Upper lobe of left lung (tissue), 6 donors: ENCODE measurements around the gene FCN1. TPM values are rescaled to one million over a fixed set of nuclear protein-coding genes. Genes with fewer than 3 reads are reported as not detected.
A peak's percentile ranks its signal among the peaks of the same experiment; 100 is the strongest.

Source experiments
- ATAC-seq, 2 donors: fragments of 200-7000 bp; cut with Tn5 transposase; one replicate each; pipeline ENCODE4 v1.9.1; 2022; ENCODE audit warnings: mild to moderate bottlenecking in 2 of 2, moderate library complexity in 2 of 2; ENCODE audit not compliant: low FRiP score in 2 of 2
- DNase-seq, 2 donors: peaks; one replicate each; pipeline ENCODE4 v3.0.0-alpha.2; 2019 to 2020
- H3K27ac ChIP-seq, 4 donors: fragments of 200-600 bp; sonication (generic); one replicate each; pipeline ENCODE4 v1.5.1; 2016 to 2019
- H3K27me3 ChIP-seq, 4 donors: fragments of 200-600 bp; sonication (generic); one replicate each; pipeline ENCODE4 v1.5.1; 2017 to 2019
- H3K36me3 ChIP-seq, 4 donors: fragments of 200-600 bp; sonication (generic); one replicate each; pipeline ENCODE4 v1.5.1; 2016 to 2019
- H3K4me1 ChIP-seq, 4 donors: fragments of 200-600 bp; sonication (generic); one replicate each; pipeline ENCODE4 v1.5.1; 2018 to 2019
- H3K4me3 ChIP-seq, 4 donors: fragments of 200-600 bp; sonication (generic); one replicate each; pipeline ENCODE4 v1.5.1; 2017 to 2019; ENCODE audit warnings: mild to moderate bottlenecking in 2 of 4, moderate library complexity in 1 of 4
- H3K9me3 ChIP-seq, 4 donors: fragments of 200-600 bp; sonication (generic); one replicate each; pipeline ENCODE4 v1.5.1; 2018 to 2019
- CTCF ChIP-seq, 6 experiments: fragments of 450-650 bp in 4 of 6; fragments of 200-600 bp in 2 of 6; sonication (generic) in 2 of 6; IDR thresholded peaks; one replicate each; pipeline ENCODE4 v1.5.1; 2016 to 2019; ENCODE audit warnings: antibody characterized with exemption in 6 of 6
- EP300 ChIP-seq, 4 donors: sonication (generic); formaldehyde crosslinking; IDR thresholded peaks; one replicate each; pipeline ENCODE4 v1.5.1; 2017; ENCODE audit warnings: antibody characterized with exemption in 4 of 4, control low read depth in 2 of 4
- POLR2A ChIP-seq, 4 donors: fragments of 450-650 bp; IDR thresholded peaks; one replicate each; pipeline ENCODE4 v1.5.1; 2016 to 2017; ENCODE audit warnings: antibody characterized with exemption in 4 of 4, mild to moderate bottlenecking in 2 of 4
- POLR2AphosphoS5 ChIP-seq, 2 donors: sonication (generic); formaldehyde crosslinking; IDR thresholded peaks; one replicate each; pipeline ENCODE4 v1.5.1; 2017; ENCODE audit warnings: antibody characterized with exemption in 2 of 2
- WGBS, 2 donors: methylation state at CpG; one replicate each; pipeline ENCODE4 v1.1.5; 2017 to 2018; 5-methylcytosine and 5-hydroxymethylcytosine counted together
- total RNA-seq, 6 donors: library from RNA; depleted of rRNA in 4 of 6; stranded (reverse); fragments of >200 nt in 4 of 6; gene quantifications; one replicate each; pipeline versions ENCODE4 v1.1.0 to v1.2.1, GENCODE V29; 2016 to 2021
- donor health status: DM: no; HTN: no; CAD: no; lungs with moderate emphysema.
- donor health status: DM: no; HTN: yes; CAD: no; lungs with severe emphysema.

The FCN1 gene
- total RNA-seq, 6 donors from 2014 or later = 11.5 to 147 (median 19.7) TPM

DNA sequence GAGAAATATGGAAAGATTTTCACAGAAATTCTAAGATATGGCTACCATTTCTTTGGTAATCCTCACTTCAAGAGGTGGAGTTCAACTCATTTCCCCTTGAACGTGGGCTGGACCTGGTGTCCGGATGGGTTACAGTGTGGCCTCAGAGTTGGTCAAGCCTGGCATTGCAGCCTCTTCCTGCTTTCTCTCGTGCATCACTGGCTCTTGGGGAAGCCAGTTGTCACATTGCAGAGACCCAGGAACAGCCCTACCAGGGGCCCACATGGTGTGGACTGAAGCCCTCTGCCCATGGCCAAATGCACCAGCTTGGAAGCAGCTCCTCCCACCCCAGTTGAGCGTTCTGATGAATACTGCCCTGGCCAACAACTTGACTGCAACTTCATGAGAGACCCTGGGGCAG is 47.7 kb upstream of the FCN1 start:
- 44 to 84% methylated on average over 3 to 4 of the region's 4 CpGs for WGBS, 2 donors
- peak in 1 of 2 donors; percentile 37 for ATAC-seq
- DNase-seq = peak in 1 of 2 donors; percentile 26

GRCh38 chr9:134964271-134965055 is 46.8 kb upstream of the FCN1 start:
- H3K4me3 ChIP-seq = no peak overlapping the region
- no peak for TF ChIP-seq POLR2A (IDR thresholded peaks at IDR 0.05)
- no peak for TF ChIP-seq EP300 (IDR thresholded peaks at IDR 0.05)
- TF ChIP-seq POLR2AphosphoS5 (IDR thresholded peaks at IDR 0.05) = no peak
- no peak for TF ChIP-seq CTCF (IDR thresholded peaks at IDR 0.05)
- H3K9me3 ChIP-seq = no peaks in the 10 kb centered on the region
- no peaks in the 10 kb centered on the region for H3K27me3 ChIP-seq
- no peaks in the 10 kb centered on the region for H3K36me3 ChIP-seq
- 78 to 91% methylated on average over 5 to 13 of the region's 13 CpGs for WGBS, 2 donors
- ATAC-seq = no peak
- DNase-seq = no peak
- no peak overlapping the region for H3K27ac ChIP-seq
- peaks cover 0 to 7% (median 2%) of the 10 kb centered on the region in 4 donors for H3K4me1 ChIP-seq

More for the DNA sequence above, 47.7 kb upstream of the FCN1 start:
- H3K4me1 ChIP-seq = peaks cover 0 to 7% (median 2%) of the 10 kb centered on the region in 4 donors
- H3K4me3 ChIP-seq = no peak overlapping the region
- no peaks in the 10 kb centered on the region for H3K36me3 ChIP-seq
- TF ChIP-seq EP300 (IDR thresholded peaks at IDR 0.05) (no peak), CTCF (IDR thresholded peaks at IDR 0.05) (no peak), POLR2AphosphoS5 (IDR thresholded peaks at IDR 0.05) (no peak), POLR2A (IDR thresholded peaks at IDR 0.05) (no peak)
- no peak overlapping the region for H3K27ac ChIP-seq
- no peaks in the 10 kb centered on the region for H3K9me3 ChIP-seq
- no peaks in the 10 kb centered on the region for H3K27me3 ChIP-seq

DNA sequence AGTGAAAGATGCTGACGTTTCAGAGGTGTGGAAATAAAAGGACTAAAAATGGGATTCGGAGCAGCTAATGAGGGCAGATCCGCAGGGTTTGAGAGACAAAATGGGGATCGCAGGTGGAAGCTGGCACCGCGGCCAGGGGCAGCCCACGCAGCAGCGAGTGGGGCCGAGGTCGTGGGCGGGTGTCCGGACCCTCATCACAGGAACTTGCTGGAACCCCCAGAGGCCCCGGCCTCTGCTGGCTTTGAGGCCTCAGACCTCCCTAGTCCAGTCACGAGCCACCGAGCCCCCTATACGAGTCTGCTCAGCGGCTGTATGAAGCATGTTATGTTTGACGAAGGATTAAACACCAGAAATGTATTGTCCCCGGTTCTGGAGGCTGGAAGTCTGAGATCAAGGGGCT is 45.8 kb upstream of the FCN1 start:
- Histone ChIP-seq H3K4me3 (no peak overlapping the region), H3K27me3 (no peaks in the 10 kb centered on the region), H3K9me3 (no peaks in the 10 kb centered on the region), H3K4me1 (peaks cover 0 to 7% (median 2%) of the 10 kb centered on the region in 4 donors), H3K36me3 (no peaks in the 10 kb centered on the region), H3K27ac (no peak overlapping the region)
- 93 to 95% methylated on average over 18 to 19 of the region's 19 CpGs for WGBS, 2 donors
- ATAC-seq (no peak), DNase-seq (no peak)
- TF ChIP-seq EP300 (IDR thresholded peaks at IDR 0.05) (no peak), POLR2A (IDR thresholded peaks at IDR 0.05) (no peak), POLR2AphosphoS5 (IDR thresholded peaks at IDR 0.05) (no peak), CTCF (IDR thresholded peaks at IDR 0.05) (no peak)

DNA sequence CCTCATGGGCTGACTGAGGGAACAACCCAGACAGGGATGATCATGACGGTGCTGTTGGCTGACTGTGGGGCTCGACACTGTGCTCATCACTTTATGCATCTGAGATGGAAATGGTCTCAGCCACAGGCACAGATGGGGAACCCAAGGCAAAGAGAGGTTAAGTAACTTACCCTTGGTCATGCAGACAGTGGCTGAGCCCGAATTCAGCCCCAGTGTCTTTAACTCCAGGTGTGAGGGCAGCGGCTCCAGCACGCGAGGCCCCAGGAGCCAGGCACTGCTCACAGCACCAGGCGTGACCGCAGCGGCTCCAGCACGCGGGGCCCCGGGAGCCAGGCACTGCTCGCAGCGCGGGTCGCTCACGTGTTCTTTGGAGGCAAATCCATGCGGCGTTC is 45.3 kb upstream of the FCN1 start:
- ATAC-seq (no peak), DNase-seq (peak; percentile 18 to 75)
- 94 to 95% methylated on average over 13 to 19 of the region's 19 CpGs for WGBS, 2 donors
- Histone ChIP-seq H3K36me3 (no peaks in the 10 kb centered on the region), H3K27ac (no peak overlapping the region), H3K4me3 (no peak overlapping the region), H3K9me3 (no peaks in the 10 kb centered on the region), H3K4me1 (peaks cover 0 to 7% (median 2%) of the 10 kb centered on the region in 4 donors), H3K27me3 (no peaks in the 10 kb centered on the region)
- TF ChIP-seq POLR2AphosphoS5 (IDR thresholded peaks at IDR 0.05) (no peak), EP300 (IDR thresholded peaks at IDR 0.05) (no peak), POLR2A (IDR thresholded peaks at IDR 0.05) (no peak), CTCF (IDR thresholded peaks at IDR 0.05) (no peak)
